ENCODE measurements around the gene CENPK. TPM values are rescaled to one million over a fixed set of nuclear protein-coding genes. Genes with fewer than 3 reads are reported as not detected.
A peak's percentile ranks its signal among the peaks of the same experiment; 100 is the strongest.

The CENPK gene
- total RNA-seq, 1 donor from 2014 or later = 7.0 TPM

DNA sequence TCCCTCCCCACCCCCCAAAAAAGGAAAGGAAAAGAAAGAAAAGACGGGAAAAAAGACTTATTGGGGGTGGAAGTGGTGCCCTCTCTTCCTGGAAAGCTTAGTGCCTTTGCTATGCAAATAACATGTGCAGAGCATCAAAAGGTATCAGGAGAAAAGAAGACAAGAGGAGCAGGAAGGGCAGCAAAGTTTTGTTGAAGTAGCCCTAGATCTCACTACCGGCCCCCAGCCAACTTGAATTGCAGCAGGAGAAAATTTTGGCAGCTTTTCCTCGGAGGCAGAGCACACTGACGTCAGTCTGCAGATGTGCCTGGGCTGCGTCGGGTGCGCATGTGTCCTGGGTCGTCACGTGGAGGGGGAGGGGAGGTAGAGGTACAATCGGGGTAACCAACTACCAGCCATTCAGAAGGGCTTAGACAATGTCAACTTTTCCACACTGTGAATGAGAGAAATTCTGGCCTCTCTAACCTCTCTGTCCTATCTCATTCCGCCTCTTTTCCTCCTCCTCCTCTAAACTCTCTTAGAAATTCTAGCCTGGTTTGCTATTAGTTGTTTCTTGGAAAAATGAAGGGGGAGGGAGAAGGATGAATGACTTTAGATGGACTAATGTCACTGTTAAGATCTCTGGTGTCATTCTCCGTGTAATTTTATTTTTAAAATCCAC lies 81.2 kb downstream of the CENPK start, which contains the start of gene ADAMTS6:
TSS of gene ADAMTS6 (minus strand) at position 286 of the 661 bp plus-strand sequence. CDS start 8,247 bp downstream, outside the sequence.
- DNase-seq (ENCODE audit: low read depth) (peak; percentile 95), FAIRE-seq (peak; percentile 94)
- Histone ChIP-seq H3K4me1 (ENCODE audit: insufficient read depth, low read length) (peaks cover 17% of the 10 kb centered on the region), H3K4me2 (ENCODE audit: low read length) (peak within 1 kb of the TSS; percentile 91), H3K9ac (ENCODE audit: low read length) (peak within 1 kb of the TSS; percentile 94), H3K27me3 (ENCODE audit: insufficient read depth, low read length) (no peaks in the 10 kb centered on the region), H3K79me2 (ENCODE audit: insufficient read depth, low read length) (peaks cover 41% of the 10 kb centered on the region), H3K4me3 (ENCODE audit: insufficient read depth, low read depth, low read length) (peak within 1 kb of the TSS; percentile 95), H2AFZ (ENCODE audit: low read depth, low read length) (peak within 1 kb of the TSS; percentile 73), H3K27ac (ENCODE audit: low read depth, low read length) (peak within 1 kb of the TSS; percentile 90), H3K9me3 (ENCODE audit: insufficient read depth, low read depth, low read length) (no peaks in the 10 kb centered on the region), H3K36me3 (ENCODE audit: insufficient read depth, low read length) (no peaks in the 10 kb centered on the region), H4K20me1 (ENCODE audit: insufficient read depth, low read length) (no peaks in the 10 kb centered on the region)
- no peaks in the 10 kb centered on the region for H3K9me3 Mint-ChIP-seq (ENCODE audit: unreplicated experiment)
- H3K36me3 Mint-ChIP-seq (ENCODE audit: low read depth, unreplicated experiment) = no peaks in the 10 kb centered on the region
- H3K4me3 Mint-ChIP-seq (ENCODE audit: unreplicated experiment) = no peak within 1 kb of the TSS
- TF ChIP-seq, protein P1, sequence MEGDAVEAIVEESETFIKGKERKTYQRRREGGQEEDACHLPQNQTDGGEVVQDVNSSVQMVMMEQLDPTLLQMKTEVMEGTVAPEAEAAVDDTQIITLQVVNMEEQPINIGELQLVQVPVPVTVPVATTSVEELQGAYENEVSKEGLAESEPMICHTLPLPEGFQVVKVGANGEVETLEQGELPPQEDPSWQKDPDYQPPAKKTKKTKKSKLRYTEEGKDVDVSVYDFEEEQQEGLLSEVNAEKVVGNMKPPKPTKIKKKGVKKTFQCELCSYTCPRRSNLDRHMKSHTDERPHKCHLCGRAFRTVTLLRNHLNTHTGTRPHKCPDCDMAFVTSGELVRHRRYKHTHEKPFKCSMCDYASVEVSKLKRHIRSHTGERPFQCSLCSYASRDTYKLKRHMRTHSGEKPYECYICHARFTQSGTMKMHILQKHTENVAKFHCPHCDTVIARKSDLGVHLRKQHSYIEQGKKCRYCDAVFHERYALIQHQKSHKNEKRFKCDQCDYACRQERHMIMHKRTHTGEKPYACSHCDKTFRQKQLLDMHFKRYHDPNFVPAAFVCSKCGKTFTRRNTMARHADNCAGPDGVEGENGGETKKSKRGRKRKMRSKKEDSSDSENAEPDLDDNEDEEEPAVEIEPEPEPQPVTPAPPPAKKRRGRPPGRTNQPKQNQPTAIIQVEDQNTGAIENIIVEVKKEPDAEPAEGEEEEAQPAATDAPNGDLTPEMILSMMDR (IDR thresholded peaks at IDR 0.05; ENCODE audit: insufficient read depth, low read depth, low read length) = no peak
- no peak for TF ChIP-seq EZH2 (IDR thresholded peaks at IDR 0.05; ENCODE audit: insufficient read depth, low read length)
- no peaks in the 10 kb centered on the region for H3K27me3 Mint-ChIP-seq (ENCODE audit: low read depth, unreplicated experiment)
- H3K27ac Mint-ChIP-seq (ENCODE audit: unreplicated experiment) = peak within 1 kb of the TSS; percentile 90
- H3K4me1 Mint-ChIP-seq (ENCODE audit: low read depth, unreplicated experiment) = peaks cover 11% of the 10 kb centered on the region

DNA sequence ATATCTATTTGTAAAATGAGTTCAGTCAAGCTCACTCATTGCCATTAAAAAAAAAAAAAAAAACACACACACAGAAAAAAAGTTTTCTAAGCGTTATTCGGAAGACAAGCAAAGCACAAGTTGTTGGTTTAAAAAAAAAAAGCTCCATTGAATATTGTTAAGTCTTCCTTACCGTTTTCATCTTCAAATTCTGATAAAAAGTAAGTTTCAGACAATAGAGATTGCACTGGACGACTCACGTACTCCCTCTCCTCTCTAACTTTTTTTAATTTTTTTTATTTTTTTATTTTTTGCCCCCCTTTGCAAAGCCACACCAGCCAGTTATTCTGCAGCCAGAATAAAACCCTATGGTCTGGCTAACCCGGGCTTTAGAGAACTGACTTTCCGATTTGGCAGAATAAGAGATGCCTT lies 81.8 kb downstream of the CENPK start:
- Histone ChIP-seq H3K36me3 (ENCODE audit: insufficient read depth, low read length) (no peaks in the 10 kb centered on the region), H3K27ac (ENCODE audit: low read depth, low read length) (peak overlapping the region; percentile 90), H3K9me3 (ENCODE audit: insufficient read depth, low read depth, low read length) (no peaks in the 10 kb centered on the region), H3K4me3 (ENCODE audit: insufficient read depth, low read depth, low read length) (peak overlapping the region; percentile 95), H2AFZ (ENCODE audit: low read depth, low read length) (no peak overlapping the region), H3K9ac (ENCODE audit: low read length) (peak overlapping the region; percentile 94), H3K27me3 (ENCODE audit: insufficient read depth, low read length) (no peaks in the 10 kb centered on the region), H3K4me1 (ENCODE audit: insufficient read depth, low read length) (peaks cover 17% of the 10 kb centered on the region), H3K4me2 (ENCODE audit: low read length) (peak overlapping the region; percentile 91), H3K79me2 (ENCODE audit: insufficient read depth, low read length) (peaks cover 47% of the 10 kb centered on the region), H4K20me1 (ENCODE audit: insufficient read depth, low read length) (no peaks in the 10 kb centered on the region)
- H3K4me3 Mint-ChIP-seq (ENCODE audit: unreplicated experiment) = no peak overlapping the region
- no peak for DNase-seq (ENCODE audit: low read depth)
- peaks cover 11% of the 10 kb centered on the region for H3K4me1 Mint-ChIP-seq (ENCODE audit: low read depth, unreplicated experiment)
- no peak for TF ChIP-seq EZH2 (IDR thresholded peaks at IDR 0.05; ENCODE audit: insufficient read depth, low read length)
- TF ChIP-seq, protein P1 (IDR thresholded peaks at IDR 0.05; ENCODE audit: insufficient read depth, low read depth, low read length) = no peak
- no peaks in the 10 kb centered on the region for H3K9me3 Mint-ChIP-seq (ENCODE audit: unreplicated experiment)
- H3K36me3 Mint-ChIP-seq (ENCODE audit: low read depth, unreplicated experiment) = no peaks in the 10 kb centered on the region
- H3K27me3 Mint-ChIP-seq (ENCODE audit: low read depth, unreplicated experiment) = no peaks in the 10 kb centered on the region
- H3K27ac Mint-ChIP-seq (ENCODE audit: unreplicated experiment) = no peak overlapping the region
- no peak for FAIRE-seq

DNA sequence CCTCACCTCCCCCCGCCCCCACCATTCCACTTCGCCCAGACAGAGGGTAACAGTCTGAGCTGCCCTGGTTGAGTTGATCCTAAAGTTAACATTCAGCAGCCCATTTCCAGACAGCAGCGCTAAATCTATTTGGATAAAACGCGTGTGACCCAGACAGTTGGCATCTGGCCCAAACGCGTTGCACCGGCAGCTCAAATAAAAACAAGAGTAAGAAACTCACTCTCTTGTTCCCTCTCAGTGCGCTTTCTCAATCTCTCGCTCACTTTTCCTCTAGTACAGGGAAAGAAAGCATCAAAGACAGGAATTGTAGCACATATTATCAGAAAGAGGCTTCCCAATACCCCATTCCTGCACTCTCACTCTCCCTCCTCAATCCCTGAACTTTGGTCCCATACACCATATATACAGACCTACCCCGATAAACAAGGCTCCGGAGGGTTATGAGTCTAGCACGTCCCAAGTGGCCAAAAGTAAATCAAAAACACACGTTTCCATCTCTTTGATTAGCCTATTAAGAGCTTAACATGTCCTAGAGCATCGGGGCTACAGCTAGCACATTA lies 82.6 kb downstream of the CENPK start:
- Histone ChIP-seq H3K4me1 (ENCODE audit: insufficient read depth, low read length) (peaks cover 17% of the 10 kb centered on the region), H3K9ac (ENCODE audit: low read length) (peak overlapping the region; percentile 94), H3K79me2 (ENCODE audit: insufficient read depth, low read length) (peaks cover 55% of the 10 kb centered on the region), H3K4me3 (ENCODE audit: insufficient read depth, low read depth, low read length) (peak overlapping the region; percentile 95), H3K36me3 (ENCODE audit: insufficient read depth, low read length) (no peaks in the 10 kb centered on the region), H3K9me3 (ENCODE audit: insufficient read depth, low read depth, low read length) (no peaks in the 10 kb centered on the region), H3K27me3 (ENCODE audit: insufficient read depth, low read length) (no peaks in the 10 kb centered on the region), H3K27ac (ENCODE audit: low read depth, low read length) (peak overlapping the region; percentile 90), H2AFZ (ENCODE audit: low read depth, low read length) (peak overlapping the region; percentile 31), H3K4me2 (ENCODE audit: low read length) (peak overlapping the region; percentile 91), H4K20me1 (ENCODE audit: insufficient read depth, low read length) (no peaks in the 10 kb centered on the region)
- Mint-ChIP-seq H3K27me3 (ENCODE audit: low read depth, unreplicated experiment) (no peaks in the 10 kb centered on the region), H3K4me1 (ENCODE audit: low read depth, unreplicated experiment) (peaks cover 11% of the 10 kb centered on the region), H3K36me3 (ENCODE audit: low read depth, unreplicated experiment) (no peaks in the 10 kb centered on the region), H3K4me3 (ENCODE audit: unreplicated experiment) (no peak overlapping the region), H3K9me3 (ENCODE audit: unreplicated experiment) (no peaks in the 10 kb centered on the region), H3K27ac (ENCODE audit: unreplicated experiment) (no peak overlapping the region)
- DNase-seq (ENCODE audit: low read depth) (peak; percentile 81), FAIRE-seq (peak; percentile 79)
- TF ChIP-seq EZH2 (IDR thresholded peaks at IDR 0.05; ENCODE audit: insufficient read depth, low read length) = no peak
- TF ChIP-seq, protein P1 (IDR thresholded peaks at IDR 0.05; ENCODE audit: insufficient read depth, low read depth, low read length) = no peak
